H1 (cell line): ENCODE results near the gene CPNE5. TPM values are rescaled to one million over a fixed set of nuclear protein-coding genes. Genes with fewer than 3 reads are reported as not detected.

Source experiments
- CBX5 ChIP-seq: fragments of 300-800, 300-1000 bp; sonication (generic); IDR thresholded peaks from 2 replicates; pipeline ENCODE4 v1.7.1; 2016; ENCODE audit warnings: antibody characterized with exemption, low read length, low read depth
- CEBPB ChIP-seq: IDR thresholded peaks from 2 replicates; pipeline ENCODE4 v1.6.1; 2012; ENCODE audit warnings: low read depth, low read length
- CHD1 ChIP-seq: IDR thresholded peaks from 2 replicates; pipeline ENCODE4 v1.6.1; 2012; ENCODE audit warnings: low read depth, low read length, improper control_type of control experiment
- CTCF ChIP-seq, 3 experiments: IDR thresholded peaks; 1 replicate in 2 of 3; 2 replicates in 1 of 3; pipeline versions ENCODE4 v1.5.1 to v1.6.1; 2011; ENCODE audit warnings: low read length in 3 of 3, mild to moderate bottlenecking in 3 of 3, inconsistent platforms in 2 of 3, low read depth in 1 of 3, moderate library complexity in 1 of 3; ENCODE audit not compliant: insufficient read depth in 1 of 3; ENCODE audit errors: control extremely low read depth in 1 of 3
- EGR1 ChIP-seq: IDR thresholded peaks from 2 replicates; pipeline ENCODE4 v1.6.1; 2011; ENCODE audit warnings: low read depth, low read length, borderline replicate concordance
- FOSL1 ChIP-seq: IDR thresholded peaks from 2 replicates; pipeline ENCODE4 v1.6.1; 2011; ENCODE audit warnings: mild to moderate bottlenecking, low read depth, low read length, moderate library complexity; ENCODE audit not compliant: insufficient read depth
- HDAC2 ChIP-seq, 2 experiments: fragments of 300-600 bp in 1 of 2; sonication (generic) in 1 of 2; IDR thresholded peaks; 2 replicates each; pipeline ENCODE4 v1.6.1; 2011 to 2012; ENCODE audit warnings: low read depth in 2 of 2, low read length in 2 of 2, mild to moderate bottlenecking in 2 of 2, moderate library complexity in 2 of 2, borderline replicate concordance in 1 of 2, inconsistent platforms in 1 of 2
- KDM5A ChIP-seq: fragments of 200-600 bp; IDR thresholded peaks from 2 replicates; pipeline ENCODE4 v1.7.1; 2012; ENCODE audit warnings: mild to moderate bottlenecking, low read length, inconsistent platforms, mixed read lengths
- MAFK ChIP-seq: IDR thresholded peaks from 2 replicates; pipeline ENCODE4 v1.6.1; 2012; ENCODE audit warnings: low read depth, mild to moderate bottlenecking, improper control_type of control experiment, low read length
- NANOG ChIP-seq: IDR thresholded peaks from 2 replicates; pipeline ENCODE4 v1.6.1; 2011; ENCODE audit warnings: low read length, low read depth, mild to moderate bottlenecking, inconsistent platforms; ENCODE audit not compliant: insufficient read depth, poor library complexity, severe bottlenecking
- POLR2A ChIP-seq, 2 experiments: IDR thresholded peaks; 1 replicate in 1 of 2; 2 replicates in 1 of 2; pipeline ENCODE4 v1.6.1; 2011; ENCODE audit warnings: low read depth in 2 of 2, low read length in 2 of 2, mild to moderate bottlenecking in 2 of 2; ENCODE audit errors: control extremely low read depth in 1 of 2
- SAP30 ChIP-seq: fragments of 300-600 bp; sonication (generic); IDR thresholded peaks from 2 replicates; pipeline ENCODE4 v1.7.1; 2012; ENCODE audit warnings: low read length, moderate library complexity, mild to moderate bottlenecking, inconsistent platforms; ENCODE audit not compliant: insufficient read depth, insufficient replicate concordance
- SRF ChIP-seq: IDR thresholded peaks from 2 replicates; pipeline ENCODE4 v1.6.1; 2011; ENCODE audit warnings: mild to moderate bottlenecking, low read depth, low read length, moderate library complexity
- TAF7 ChIP-seq: optimal IDR thresholded peaks from 2 replicates; pipeline ENCODE3; 2011; ENCODE audit warnings: low read depth, mild to moderate bottlenecking, inconsistent platforms, low read length, moderate library complexity, borderline replicate concordance
- polyA plus RNA-seq, 7 experiments: library from polyadenylated mRNA; depleted of rRNA in 3 of 7; stranded (reverse) in 5 of 7; unstranded in 2 of 7; fragments of >200 nt in 5 of 7; fragments of 200-250 nt in 2 of 7; gene quantifications; 1 replicate in 5 of 7; 2 replicates in 1 of 7; 4 replicates in 1 of 7; pipeline versions ENCODE4 v1.2.1 to v1.2.3, GENCODE V29; 2011 to 2013; ENCODE audit warnings: missing spikeins in 2 of 7, mixed read lengths in 2 of 7
- total RNA-seq: library from RNA; stranded (reverse); fragmentation: NEBNext Ultra II Directional; extraction: Animal tissue kit (Norgen Biotek cat#: 25700); gene quantifications from 2 replicates; pipeline ENCODE4 v1.2.1, GENCODE V29; 2021
- TF ChIP-seq, protein P1 (sequence below): IDR thresholded peaks from 2 replicates; pipeline ENCODE4 v1.6.1; 2011; ENCODE audit warnings: low read depth, mild to moderate bottlenecking, low read length; ENCODE audit not compliant: insufficient read depth

CPNE5 gene
- total and polyA plus RNA-seq, 2 of the 8 experiments (the other 6 are each of a cell fraction or from before 2014, with no cell fraction given) = 0.88 to 1.8 TPM

DNA sequence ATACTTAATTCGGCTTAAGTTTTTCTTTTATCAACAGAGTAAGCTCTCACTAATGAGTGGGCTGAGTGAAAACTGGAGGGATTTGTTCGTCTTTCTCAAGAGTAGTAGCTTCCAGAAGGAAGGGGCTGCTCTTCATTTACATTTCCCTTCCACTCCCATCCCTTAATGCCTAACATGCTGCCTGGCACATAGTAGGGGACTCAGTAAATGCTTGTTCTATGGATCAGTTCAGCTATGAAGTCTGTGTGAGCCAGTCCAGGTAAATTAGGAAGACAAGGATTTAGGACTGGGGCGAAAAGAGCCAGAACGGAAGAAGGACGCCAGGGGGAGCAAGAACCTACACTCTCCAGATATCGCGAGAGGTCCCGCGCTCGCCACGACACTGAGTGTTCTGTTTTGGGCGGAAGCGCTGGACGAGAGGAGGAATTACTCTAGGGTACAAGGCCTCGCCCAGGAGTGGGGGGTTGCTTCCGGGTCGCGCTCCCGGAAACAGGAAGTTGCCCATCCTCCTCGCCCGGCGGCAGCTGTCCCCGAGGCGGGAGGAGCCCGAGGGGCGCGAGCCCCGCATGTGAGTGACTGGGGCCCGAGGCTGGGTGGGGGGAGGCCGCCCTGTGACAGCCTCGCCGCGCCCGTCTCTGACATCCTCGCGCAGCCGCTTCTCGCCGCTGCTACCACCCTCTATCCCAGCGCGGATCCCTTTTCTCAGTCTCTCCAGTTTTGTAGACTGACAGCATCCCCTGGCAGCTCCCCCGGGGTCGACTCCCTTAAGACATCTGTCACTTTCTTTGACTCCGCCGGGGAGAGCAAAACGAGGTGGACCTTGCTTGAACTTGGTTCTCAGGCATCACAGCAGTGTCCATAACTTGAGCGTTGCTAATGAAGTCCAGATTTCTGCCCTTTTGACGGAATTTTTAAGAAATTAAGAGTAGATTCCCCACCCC, 46.5 kb upstream of the CPNE5 start, which contains the start of gene C6orf89 (continued):
- no peak for TF ChIP-seq CHD1
- no peak for TF ChIP-seq FOSL1
- TF ChIP-seq SRF = no peak
- no peak for TF ChIP-seq CBX5
- TF ChIP-seq HDAC2 (IDR thresholded peaks at IDR 0.05; ENCODE audit: borderline replicate concordance in 1 of 2, low read depth in 2 of 2, low read length in 2 of 2) = peak in 1 of 2 experiments; percentile 89; a peak in 1 of 4 replicates
- peak; percentile 93; the same call in 1 of the 2 replicates for TF ChIP-seq EGR1
- peak; percentile 72 to 87 (median 82) for TF ChIP-seq CTCF (IDR thresholded peaks at IDR 0.05; ENCODE audit: control extremely low read depth in 1 of 3, insufficient read depth in 1 of 3, low read depth in 1 of 3, low read length in 3 of 3)
- no peak for TF ChIP-seq MAFK
- TF ChIP-seq NANOG = no peak
- TF ChIP-seq, protein P1, sequence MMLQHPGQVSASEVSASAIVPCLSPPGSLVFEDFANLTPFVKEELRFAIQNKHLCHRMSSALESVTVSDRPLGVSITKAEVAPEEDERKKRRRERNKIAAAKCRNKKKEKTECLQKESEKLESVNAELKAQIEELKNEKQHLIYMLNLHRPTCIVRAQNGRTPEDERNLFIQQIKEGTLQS = no peak
- TF ChIP-seq TAF7 = no peak
- peak; percentile 78 for TF ChIP-seq SAP30
- TF ChIP-seq KDM5A = no peak
- no peak for TF ChIP-seq POLR2A (IDR thresholded peaks at IDR 0.05; ENCODE audit: control extremely low read depth in 1 of 2, low read depth in 2 of 2, low read length in 2 of 2)
- no peak for TF ChIP-seq CEBPB
